Muscle of leg (tissue), 11 donors: ENCODE data around the gene ARMC6. TPM values are rescaled to one million over a fixed set of nuclear protein-coding genes. Genes with fewer than 3 reads are reported as not detected.
A peak's percentile ranks its signal among the peaks of the same experiment; 100 is the strongest.

Experiments used
- DNase-seq: peaks from one replicate; pipeline ENCODE4 v3.0.0; 2013
- H3K27ac ChIP-seq: one replicate; pipeline ENCODE4 v1.5.1; 2013; ENCODE audit warnings: mild to moderate bottlenecking, low read length, control low read depth
- H3K27me3 ChIP-seq: one replicate; pipeline ENCODE4 v1.6.1; 2013; ENCODE audit warnings: low read length; ENCODE audit not compliant: control insufficient read depth, insufficient read depth
- H3K36me3 ChIP-seq: one replicate; pipeline ENCODE4 v1.6.1; 2013; ENCODE audit warnings: low read length; ENCODE audit not compliant: control insufficient read depth, insufficient read depth
- H3K4me1 ChIP-seq: one replicate; pipeline ENCODE4 v1.6.1; 2013; ENCODE audit warnings: low read length; ENCODE audit not compliant: control insufficient read depth, insufficient read depth
- H3K4me3 ChIP-seq: one replicate; pipeline ENCODE4 v1.5.1; 2013; ENCODE audit warnings: low read length, control low read depth
- H3K9me3 ChIP-seq: replicated peaks from 2 replicates; pipeline ENCODE4 v1.6.1; 2013; ENCODE audit warnings: low read depth, low read length; ENCODE audit not compliant: control insufficient read depth
- WGBS: methylation state at CpG from one replicate; pipeline ENCODE4 v1.1.5; 2013; ENCODE audit warnings: missing lambda C conversion rate; ENCODE audit not compliant: insufficient coverage; 5-methylcytosine and 5-hydroxymethylcytosine counted together
- polyA plus RNA-seq, 8 donors: library from polyadenylated mRNA; unstranded; fragments of 120-200 nt; gene quantifications; one replicate each; pipeline versions ENCODE4 v1.2.1 to v1.2.3, GENCODE V29; 2013; ENCODE audit warnings: inconsistent platforms in 1 of 8, low replicate concordance in 1 of 8; ENCODE audit not compliant: insufficient read length in 8 of 8, insufficient read depth in 1 of 8
- total RNA-seq: library from RNA; stranded (reverse); fragments of 120-200 nt; gene quantifications from one replicate; pipeline ENCODE4 v1.2.4, GENCODE V29; 2013

The ARMC6 gene
- total and polyA plus RNA-seq, 9 donors: 20.9 to 31.9 (median 29.4) TPM

- H3K9me3 ChIP-seq: no peaks in the 10 kb centered on the region
- H3K27me3 ChIP-seq: no peaks in the 10 kb centered on the region
- WGBS: 78% methylated on average over 15 of the region's 17 CpGs
- DNase-seq: no peak
- H3K4me3 ChIP-seq: no peak overlapping the region
- H3K4me1 ChIP-seq: peaks cover 46% of the 10 kb centered on the region
- H3K27ac ChIP-seq: no peak overlapping the region
- peaks cover 60% of the 10 kb centered on the region for H3K36me3 ChIP-seq
Observed at GRCh38 chr19:19059018-19059836, 25.8 kb downstream of the ARMC6 start.

DNA sequence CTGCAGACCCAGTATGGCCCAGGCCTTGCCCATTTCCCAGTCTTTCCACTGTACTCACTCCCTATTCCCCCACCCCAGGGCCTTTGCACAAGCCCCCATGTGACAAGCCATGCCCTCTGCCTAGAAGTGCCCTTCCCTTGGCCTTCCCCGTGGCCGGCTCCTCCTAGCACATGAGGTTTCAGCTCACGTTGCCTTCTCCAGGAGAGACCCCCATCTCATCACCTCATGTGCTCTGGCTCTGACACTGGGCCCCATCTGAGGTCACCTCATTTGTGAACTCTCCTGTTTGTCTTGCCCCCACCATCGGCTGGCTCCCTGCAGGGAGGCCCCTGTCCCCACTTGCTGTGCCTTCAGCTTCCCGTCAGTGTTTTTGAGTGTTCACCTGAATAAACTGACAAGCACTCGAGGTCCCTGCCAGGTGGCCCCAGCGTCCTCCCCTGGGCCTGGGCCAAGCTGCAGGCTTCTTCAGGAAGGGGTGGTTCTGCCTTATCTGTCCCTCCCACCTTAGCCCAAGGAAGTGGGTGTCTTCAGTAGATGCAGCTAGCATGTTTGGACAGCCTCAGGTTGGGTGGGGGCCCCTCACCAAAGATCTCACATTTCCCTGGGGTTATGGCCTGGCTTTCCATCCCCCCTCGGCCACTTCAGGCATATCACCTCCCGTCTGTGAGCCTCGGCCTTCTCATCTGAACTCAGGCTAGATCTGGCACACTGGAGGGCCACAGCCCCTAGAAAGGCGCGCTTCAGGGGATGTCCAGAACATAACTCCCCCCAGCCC is 26.6 kb downstream of the ARMC6 start:
- peaks cover 53% of the 10 kb centered on the region for H3K36me3 ChIP-seq
- peaks cover 54% of the 10 kb centered on the region for H3K4me1 ChIP-seq
- no peak for DNase-seq
- no peaks in the 10 kb centered on the region for H3K9me3 ChIP-seq
- WGBS: 67% methylated on average over 11 of the region's 12 CpGs
- no peaks in the 10 kb centered on the region for H3K27me3 ChIP-seq
- H3K4me3 ChIP-seq: no peak overlapping the region
- no peak overlapping the region for H3K27ac ChIP-seq

DNA sequence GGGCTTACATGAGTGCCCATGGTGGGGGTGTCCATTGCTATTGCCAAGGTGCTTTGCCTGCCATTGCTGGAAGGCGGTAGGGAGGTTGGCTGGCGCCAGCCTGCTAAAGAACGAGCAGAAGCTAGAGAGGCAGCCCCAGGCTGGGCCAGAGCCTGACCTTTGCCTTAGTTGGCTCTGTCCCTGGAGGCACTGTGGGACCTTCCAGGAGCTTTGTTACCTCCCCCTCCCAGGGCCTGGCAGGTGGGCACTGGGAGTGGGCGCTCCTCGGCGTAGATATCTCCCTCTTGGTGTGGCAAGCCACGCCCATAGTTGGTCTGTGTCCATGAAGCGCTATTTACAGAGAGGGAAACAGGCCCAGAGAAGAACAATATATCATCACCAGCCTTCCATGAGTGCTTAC is 28.1 kb downstream of the ARMC6 start:
- H3K27me3 ChIP-seq: no peaks in the 10 kb centered on the region
- H3K27ac ChIP-seq: peak overlapping the region; percentile 81
- WGBS: 78% methylated on average over 3 of the region's 8 CpGs
- DNase-seq: peak; percentile 61
- H3K36me3 ChIP-seq: peaks cover 40% of the 10 kb centered on the region
- no peaks in the 10 kb centered on the region for H3K9me3 ChIP-seq
- peaks cover 59% of the 10 kb centered on the region for H3K4me1 ChIP-seq
- no peak overlapping the region for H3K4me3 ChIP-seq

GRCh38 chr19:19062454-19063182 is 29.2 kb downstream of the ARMC6 start:
- H3K4me1 ChIP-seq: peaks cover 61% of the 10 kb centered on the region
- peak overlapping the region; percentile 75 for H3K4me3 ChIP-seq
- no peaks in the 10 kb centered on the region for H3K27me3 ChIP-seq
- DNase-seq: no peak
- peak overlapping the region; percentile 81 for H3K27ac ChIP-seq
- H3K9me3 ChIP-seq: no peaks in the 10 kb centered on the region
- H3K36me3 ChIP-seq: peaks cover 31% of the 10 kb centered on the region
- 32% methylated on average over 3 of the region's 4 CpGs for WGBS

DNA sequence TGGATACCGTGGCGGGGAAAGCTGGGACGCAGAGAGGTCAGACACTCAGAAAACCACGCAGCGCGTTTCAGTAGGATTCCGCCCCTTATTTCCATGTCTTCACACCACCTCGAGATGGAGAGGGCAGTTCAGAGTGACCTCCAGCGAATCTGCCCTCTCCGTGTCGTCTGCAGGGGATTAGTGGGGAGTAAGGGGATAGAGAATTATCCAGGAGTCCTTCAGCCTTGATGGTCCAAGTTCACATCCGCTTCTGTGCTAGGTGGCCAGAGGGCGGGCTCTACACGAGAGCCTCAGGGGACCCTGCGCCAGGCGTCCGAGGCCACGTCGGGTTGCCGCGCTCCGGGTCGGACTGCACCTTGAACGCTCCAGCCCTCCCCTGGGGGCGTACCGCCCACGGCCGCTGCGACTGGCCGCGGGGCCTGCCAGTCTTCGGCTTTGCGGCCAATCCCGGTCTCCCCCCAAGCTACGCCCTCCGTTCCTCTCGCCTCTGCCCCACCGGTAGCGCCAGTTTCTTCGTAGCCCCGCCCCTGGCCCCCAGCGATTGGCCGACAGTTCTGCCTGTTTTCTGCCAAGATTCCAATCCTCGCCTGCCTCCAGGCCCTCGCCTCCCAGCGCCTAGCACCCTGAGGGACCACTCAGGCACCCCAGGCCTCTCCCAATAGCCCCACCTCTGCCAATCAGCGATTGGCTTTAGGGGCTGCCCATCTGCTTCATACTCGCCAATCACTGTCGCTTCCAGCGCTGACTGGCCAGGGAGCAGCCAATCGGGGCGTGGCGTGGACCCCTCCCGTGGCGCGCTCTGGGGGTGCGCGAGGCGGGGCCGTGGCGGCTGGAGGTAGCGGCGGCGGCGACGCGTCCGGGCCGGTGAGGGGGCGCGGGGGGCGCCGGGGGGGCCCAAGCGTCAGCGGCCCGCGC is 30.0 kb downstream of the ARMC6 start, which contains the start of gene SLC25A42:
SLC25A42 (plus strand) TSS at position 812 of the 915 bp plus-strand sequence. CDS start 32,131 bp downstream, outside the sequence.
- H3K4me1 ChIP-seq: peaks cover 55% of the 10 kb centered on the region
- H3K27me3 ChIP-seq: no peaks in the 10 kb centered on the region
- peak within 1 kb of the TSS; percentile 75 for H3K4me3 ChIP-seq
- H3K27ac ChIP-seq: peak within 1 kb of the TSS; percentile 81
- WGBS: 1% methylated on average over 66 of the region's 77 CpGs
- DNase-seq: peak; percentile 100
- peaks cover 23% of the 10 kb centered on the region for H3K36me3 ChIP-seq
- no peaks in the 10 kb centered on the region for H3K9me3 ChIP-seq

- no peak for DNase-seq
- Histone ChIP-seq H3K9me3 (no peaks in the 10 kb centered on the region), H3K27me3 (no peaks in the 10 kb centered on the region), H3K4me3 (peak overlapping the region; percentile 75), H3K36me3 (peaks cover 15% of the 10 kb centered on the region), H3K4me1 (peaks cover 59% of the 10 kb centered on the region), H3K27ac (peak overlapping the region; percentile 51)
- WGBS: under 1% methylated on average over 18 of the region's 29 CpGs
Observed at GRCh38 chr19:19064098-19064722, 30.8 kb downstream of the ARMC6 start.

DNA sequence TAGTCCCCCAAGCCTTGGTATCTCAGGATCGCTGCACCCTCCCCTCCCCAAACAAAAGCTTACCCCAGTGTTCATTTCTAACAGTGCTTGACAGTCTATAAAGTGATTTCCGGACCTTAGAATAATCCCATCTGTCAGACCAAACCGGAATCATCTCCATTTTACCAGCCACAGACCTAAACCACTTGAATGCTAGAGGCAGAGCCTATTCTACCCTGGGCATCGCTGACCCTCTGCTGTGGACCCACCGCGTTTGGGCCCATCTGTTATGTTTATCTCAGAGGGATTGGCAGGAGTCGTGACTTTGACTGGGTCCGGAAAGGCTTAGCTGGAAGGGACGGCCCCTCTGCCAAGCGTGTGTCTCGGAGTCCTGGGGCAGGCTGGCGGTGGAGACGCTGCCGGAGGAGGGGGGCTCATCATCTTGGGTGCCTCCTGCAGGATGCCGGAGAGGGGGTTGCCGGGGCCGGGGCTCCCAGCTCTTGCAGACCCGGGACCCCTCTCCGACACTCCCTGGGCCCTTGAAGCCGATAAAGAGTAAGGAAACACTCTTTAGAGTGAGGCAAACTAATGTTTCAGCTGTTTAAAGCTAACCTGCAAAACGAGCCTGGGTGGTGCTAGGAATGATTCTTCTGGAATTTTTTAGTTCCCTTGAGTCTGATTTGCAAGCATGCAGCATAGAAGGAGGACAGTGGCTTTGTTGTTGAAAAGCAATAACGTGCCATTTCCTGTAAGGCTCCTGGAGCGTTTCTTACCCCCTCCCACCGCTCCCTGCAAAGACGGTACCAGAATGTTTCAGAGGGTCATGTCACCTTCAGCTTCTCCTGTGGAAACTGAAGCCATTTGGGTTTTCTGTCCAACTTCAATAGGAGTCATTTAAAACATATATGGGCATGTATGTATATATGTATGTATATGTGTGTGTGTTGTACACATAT is 31.7 kb downstream of the ARMC6 start:
- peaks cover 10% of the 10 kb centered on the region for H3K36me3 ChIP-seq
- 5% methylated on average over 15 of the region's 25 CpGs for WGBS
- DNase-seq: no peak
- H3K4me1 ChIP-seq: peaks cover 59% of the 10 kb centered on the region
- no peaks in the 10 kb centered on the region for H3K27me3 ChIP-seq
- H3K27ac ChIP-seq: no peak overlapping the region
- peak overlapping the region; percentile 75 for H3K4me3 ChIP-seq
- H3K9me3 ChIP-seq: no peaks in the 10 kb centered on the region

GRCh38 chr19:19067276-19068072 is 34.1 kb downstream of the ARMC6 start:
- H3K36me3 ChIP-seq: peaks cover 5% of the 10 kb centered on the region
- peak overlapping the region; percentile 69 for H3K27ac ChIP-seq
- peaks cover 39% of the 10 kb centered on the region for H3K4me1 ChIP-seq
- WGBS: 92% methylated on average over 4 of the region's 11 CpGs
- H3K4me3 ChIP-seq: no peak overlapping the region
- no peaks in the 10 kb centered on the region for H3K27me3 ChIP-seq
- peak; percentile 77 for DNase-seq
- H3K9me3 ChIP-seq: no peaks in the 10 kb centered on the region
